ENCODE measurements around the gene USP17L17.
"Not testable (repeated sequence)": the region's sequence is repeated elsewhere in the genome, so short reads cannot be mapped to it uniquely, and the experiment has no call there.

- not testable (repeated sequence) for TF ChIP-seq EZH2phosphoT487 (conservative IDR thresholded peaks at IDR 0.05; ENCODE audit: low read length); CTCF (IDR thresholded peaks at IDR 0.05; ENCODE audit: insufficient read depth, low read length, poor library complexity, severe bottlenecking)
Measured at GRCh38 chr4:9253078-9253477, 9.4 kb downstream of the USP17L17 start, which contains the start of gene USP17L19.

Data from SU-DHL-6 (cell line).